Panc1 (cell line): ENCODE results near the gene SYCP2L.

ENCODE experiments used
- POLR2AphosphoS5 ChIP-seq: IDR thresholded peaks from 2 replicates; pipeline ENCODE4 v1.6.1; 2012; ENCODE audit warnings: mild to moderate bottlenecking, low read depth, low read length, moderate library complexity
- REST ChIP-seq, 2 experiments: IDR thresholded peaks; 2 replicates each; pipeline ENCODE4 v1.6.1; 2011 to 2012; ENCODE audit warnings: low read depth in 2 of 2, control low read depth in 1 of 2, low read length in 1 of 2, mild to moderate bottlenecking in 1 of 2, moderate library complexity in 1 of 2; ENCODE audit not compliant: insufficient read depth in 1 of 2
- TF ChIP-seq, protein P1 (sequence below): fragments of 450-650 bp; IDR thresholded peaks from 2 replicates; pipeline ENCODE4 v1.5.1; 2017; ENCODE audit warnings: mild to moderate bottlenecking

DNA sequence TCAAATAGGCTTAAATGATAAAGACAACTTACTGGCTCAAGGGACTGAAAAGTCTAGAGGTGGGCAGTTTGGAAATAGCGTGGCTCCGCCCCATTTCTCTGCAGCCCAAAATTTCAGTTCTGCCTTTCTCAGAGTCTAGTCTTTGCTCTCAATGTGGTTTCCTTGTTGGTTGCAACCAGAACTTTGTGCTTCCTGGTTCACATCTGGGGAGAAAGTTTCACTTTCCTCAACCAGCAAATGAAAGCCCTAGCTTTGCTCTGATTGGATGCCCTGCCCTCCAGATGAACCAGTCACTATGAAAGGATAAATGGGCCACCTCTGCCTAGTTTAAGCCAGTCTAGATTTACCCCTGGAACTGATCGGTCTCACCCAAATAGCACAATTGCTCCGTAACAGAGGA lies 14.9 kb downstream of the SYCP2L start:
- TF ChIP-seq, protein P1, sequence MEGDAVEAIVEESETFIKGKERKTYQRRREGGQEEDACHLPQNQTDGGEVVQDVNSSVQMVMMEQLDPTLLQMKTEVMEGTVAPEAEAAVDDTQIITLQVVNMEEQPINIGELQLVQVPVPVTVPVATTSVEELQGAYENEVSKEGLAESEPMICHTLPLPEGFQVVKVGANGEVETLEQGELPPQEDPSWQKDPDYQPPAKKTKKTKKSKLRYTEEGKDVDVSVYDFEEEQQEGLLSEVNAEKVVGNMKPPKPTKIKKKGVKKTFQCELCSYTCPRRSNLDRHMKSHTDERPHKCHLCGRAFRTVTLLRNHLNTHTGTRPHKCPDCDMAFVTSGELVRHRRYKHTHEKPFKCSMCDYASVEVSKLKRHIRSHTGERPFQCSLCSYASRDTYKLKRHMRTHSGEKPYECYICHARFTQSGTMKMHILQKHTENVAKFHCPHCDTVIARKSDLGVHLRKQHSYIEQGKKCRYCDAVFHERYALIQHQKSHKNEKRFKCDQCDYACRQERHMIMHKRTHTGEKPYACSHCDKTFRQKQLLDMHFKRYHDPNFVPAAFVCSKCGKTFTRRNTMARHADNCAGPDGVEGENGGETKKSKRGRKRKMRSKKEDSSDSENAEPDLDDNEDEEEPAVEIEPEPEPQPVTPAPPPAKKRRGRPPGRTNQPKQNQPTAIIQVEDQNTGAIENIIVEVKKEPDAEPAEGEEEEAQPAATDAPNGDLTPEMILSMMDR = no peak
- TF ChIP-seq POLR2AphosphoS5 (no peak), REST (IDR thresholded peaks at IDR 0.05; ENCODE audit: insufficient read depth in 1 of 2, low read depth in 2 of 2, low read length in 1 of 2) (no peak)
